OCI-M1 (cell line): ENCODE results near the gene STARD5.

Experiments
- DNase-seq: peaks from one replicate; lab custom pipeline; 2025; lab: John Stamatoyannopoulos, UW

The STARD5 gene

GRCh38 chr15:81292523-81293001, 31.4 kb downstream of the STARD5 start:
- DNase-seq = no peak

GRCh38 chr15:81291916-81292522, 31.9 kb downstream of the STARD5 start:
- no peak for DNase-seq

- no peak for DNase-seq
Measured at GRCh38 chr15:81289910-81290309, 34.0 kb downstream of the STARD5 start.

- DNase-seq = no peak
Measured at GRCh38 chr15:81288616-81289015, 35.3 kb downstream of the STARD5 start.

- no peak for DNase-seq
Measured at GRCh38 chr15:81288040-81288439, 35.9 kb downstream of the STARD5 start.

GRCh38 chr15:81286621-81287121, 37.3 kb downstream of the STARD5 start:
- DNase-seq = no peak

GRCh38 chr15:81285461-81285860, 38.5 kb downstream of the STARD5 start:
- no peak for DNase-seq

GRCh38 chr15:81284256-81285031, 39.5 kb downstream of the STARD5 start:
- no peak for DNase-seq

- DNase-seq = no peak
Measured at GRCh38 chr15:81282911-81283310, 41.0 kb downstream of the STARD5 start.

- DNase-seq = no peak
Measured at GRCh38 chr15:81282606-81282895, 41.4 kb downstream of the STARD5 start.

- no peak for DNase-seq
Measured at GRCh38 chr15:81281766-81282605, 42.0 kb downstream of the STARD5 start.

GRCh38 chr15:81281456-81281735, 42.5 kb downstream of the STARD5 start:
- DNase-seq = no peak

- DNase-seq = no peak
Measured at GRCh38 chr15:81280696-81281455, 43.1 kb downstream of the STARD5 start.

- DNase-seq = no peak
Measured at GRCh38 chr15:81279621-81280485, 44.1 kb downstream of the STARD5 start.

- DNase-seq = no peak
Measured at GRCh38 chr15:81278306-81279029, 45.5 kb downstream of the STARD5 start.

GRCh38 chr15:81277851-81278250, 46.1 kb downstream of the STARD5 start:
- DNase-seq = no peak

- DNase-seq = no peak
Measured at GRCh38 chr15:81276967-81277366, 47.0 kb downstream of the STARD5 start.

- no peak for DNase-seq
Measured at GRCh38 chr15:81275711-81276392, 48.1 kb downstream of the STARD5 start.

GRCh38 chr15:81274931-81275707, 48.8 kb downstream of the STARD5 start:
- DNase-seq = peak; percentile 79
